Glutamatergic neuron (in vitro differentiated cells): ENCODE results near the gene BRDT. TPM values are rescaled to one million over a fixed set of nuclear protein-coding genes. Genes with fewer than 3 reads are reported as not detected.
A peak's percentile ranks its signal among the peaks of the same experiment; 100 is the strongest.

Experiments
- DNase-seq: peaks from one replicate; pipeline ENCODE4 v3.0.0; 2022
- H3K27ac Mint-ChIP-seq: one replicate; pipeline ENCODE4 v1.8.0; 2020; ENCODE audit warnings: mild to moderate bottlenecking, mixed read lengths, inconsistent platforms; ENCODE audit not compliant: unreplicated experiment
- H3K27me3 Mint-ChIP-seq: one replicate; pipeline ENCODE4 v1.8.0; 2020; ENCODE audit warnings: mild to moderate bottlenecking, moderate library complexity, mixed read lengths, inconsistent platforms; ENCODE audit not compliant: unreplicated experiment
- H3K36me3 Mint-ChIP-seq: one replicate; pipeline ENCODE4 v1.8.0; 2020; ENCODE audit warnings: mild to moderate bottlenecking, mixed read lengths, inconsistent platforms; ENCODE audit not compliant: unreplicated experiment
- H3K4me1 Mint-ChIP-seq: one replicate; pipeline ENCODE4 v1.8.0; 2020; ENCODE audit warnings: mild to moderate bottlenecking, low read depth, mixed read lengths, inconsistent platforms; ENCODE audit not compliant: unreplicated experiment
- H3K4me3 Mint-ChIP-seq: one replicate; pipeline ENCODE4 v1.8.0; 2020; ENCODE audit warnings: mild to moderate bottlenecking, mixed read lengths, inconsistent platforms; ENCODE audit not compliant: unreplicated experiment
- H3K9me3 Mint-ChIP-seq: one replicate; pipeline ENCODE4 v1.8.0; 2020; ENCODE audit warnings: mild to moderate bottlenecking, moderate library complexity, mixed read lengths, inconsistent platforms; ENCODE audit not compliant: unreplicated experiment
- total RNA-seq: library from RNA; stranded (reverse); fragmentation: NEBNext Ultra II Directional; extraction: Animal tissue kit (Norgen Biotek cat#: 25700); gene quantifications from one replicate; pipeline ENCODE4 v1.2.1, GENCODE V29; 2021; ENCODE audit not compliant: unreplicated experiment
- TF ChIP-seq, protein P1 (sequence below): fragments of 200-600 bp; sonication (generic); IDR thresholded peaks from one replicate; pipeline ENCODE4 v1.5.0; 2021; ENCODE audit not compliant: partially characterized antibody, unreplicated experiment

BRDT gene
- total RNA-seq, 1 donor from 2014 or later: not detected

DNA sequence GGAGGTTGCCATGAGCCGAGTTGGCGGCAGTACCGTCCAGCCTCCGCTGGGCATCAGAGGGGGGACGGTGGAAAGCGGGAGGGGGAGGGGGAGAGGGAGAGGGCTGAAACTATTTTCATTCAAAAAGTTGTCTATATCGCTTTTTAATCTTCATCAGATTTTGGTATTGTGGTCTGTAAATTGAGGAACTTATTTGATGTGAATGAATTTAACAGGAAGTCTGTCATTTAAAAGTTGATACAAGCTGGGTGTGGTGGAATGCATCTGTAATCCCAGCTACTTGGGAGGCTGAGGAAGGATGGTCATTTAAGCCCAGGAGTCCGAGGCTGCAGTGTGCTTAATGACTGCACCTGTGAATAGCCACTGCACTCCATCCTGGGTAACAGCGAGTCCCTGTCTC lies 77.6 kb downstream of the BRDT start:
- H3K36me3 Mint-ChIP-seq: peaks cover 16% of the 10 kb centered on the region
- no peak overlapping the region for H3K4me3 Mint-ChIP-seq
- TF ChIP-seq, protein P1, sequence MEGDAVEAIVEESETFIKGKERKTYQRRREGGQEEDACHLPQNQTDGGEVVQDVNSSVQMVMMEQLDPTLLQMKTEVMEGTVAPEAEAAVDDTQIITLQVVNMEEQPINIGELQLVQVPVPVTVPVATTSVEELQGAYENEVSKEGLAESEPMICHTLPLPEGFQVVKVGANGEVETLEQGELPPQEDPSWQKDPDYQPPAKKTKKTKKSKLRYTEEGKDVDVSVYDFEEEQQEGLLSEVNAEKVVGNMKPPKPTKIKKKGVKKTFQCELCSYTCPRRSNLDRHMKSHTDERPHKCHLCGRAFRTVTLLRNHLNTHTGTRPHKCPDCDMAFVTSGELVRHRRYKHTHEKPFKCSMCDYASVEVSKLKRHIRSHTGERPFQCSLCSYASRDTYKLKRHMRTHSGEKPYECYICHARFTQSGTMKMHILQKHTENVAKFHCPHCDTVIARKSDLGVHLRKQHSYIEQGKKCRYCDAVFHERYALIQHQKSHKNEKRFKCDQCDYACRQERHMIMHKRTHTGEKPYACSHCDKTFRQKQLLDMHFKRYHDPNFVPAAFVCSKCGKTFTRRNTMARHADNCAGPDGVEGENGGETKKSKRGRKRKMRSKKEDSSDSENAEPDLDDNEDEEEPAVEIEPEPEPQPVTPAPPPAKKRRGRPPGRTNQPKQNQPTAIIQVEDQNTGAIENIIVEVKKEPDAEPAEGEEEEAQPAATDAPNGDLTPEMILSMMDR: no peak
- no peaks in the 10 kb centered on the region for H3K27me3 Mint-ChIP-seq
- H3K4me1 Mint-ChIP-seq: peaks cover 5% of the 10 kb centered on the region
- H3K9me3 Mint-ChIP-seq: peaks cover 7% of the 10 kb centered on the region
- no peak for DNase-seq
- H3K27ac Mint-ChIP-seq: no peak overlapping the region

DNA sequence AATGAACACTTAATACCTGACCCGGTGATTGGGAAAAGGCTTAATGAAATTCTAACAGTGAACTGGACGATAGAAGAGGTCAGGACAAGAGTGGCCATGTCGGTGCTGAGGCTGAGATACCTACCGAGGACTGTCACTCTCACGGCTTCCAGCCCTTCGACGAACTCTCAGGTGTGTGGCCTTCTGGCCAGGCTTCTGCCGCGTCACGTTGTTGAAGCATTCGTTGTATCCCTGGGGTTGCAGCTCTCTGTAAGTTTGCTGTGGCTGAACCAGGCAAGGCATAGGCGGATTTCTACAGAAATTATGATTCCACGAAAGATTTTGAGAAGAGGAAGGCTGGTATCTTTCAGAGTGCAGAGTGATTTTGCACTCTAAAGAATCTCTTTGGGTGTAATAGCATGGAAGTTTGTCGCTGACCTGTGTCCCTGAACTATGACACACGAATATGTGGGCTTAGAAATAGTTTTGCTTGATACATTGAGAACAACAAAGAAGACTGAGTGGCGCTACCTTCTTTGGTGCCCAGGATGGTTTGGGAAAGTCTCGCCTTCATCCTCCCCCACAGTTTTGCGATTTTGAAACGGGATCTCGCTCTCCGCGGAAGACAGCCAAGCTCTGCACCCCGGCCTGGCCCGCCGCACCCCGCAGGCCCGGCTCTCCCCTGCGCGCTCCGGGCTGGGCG lies 80.2 kb downstream of the BRDT start:
- TF ChIP-seq, protein P1: no peak

DNA sequence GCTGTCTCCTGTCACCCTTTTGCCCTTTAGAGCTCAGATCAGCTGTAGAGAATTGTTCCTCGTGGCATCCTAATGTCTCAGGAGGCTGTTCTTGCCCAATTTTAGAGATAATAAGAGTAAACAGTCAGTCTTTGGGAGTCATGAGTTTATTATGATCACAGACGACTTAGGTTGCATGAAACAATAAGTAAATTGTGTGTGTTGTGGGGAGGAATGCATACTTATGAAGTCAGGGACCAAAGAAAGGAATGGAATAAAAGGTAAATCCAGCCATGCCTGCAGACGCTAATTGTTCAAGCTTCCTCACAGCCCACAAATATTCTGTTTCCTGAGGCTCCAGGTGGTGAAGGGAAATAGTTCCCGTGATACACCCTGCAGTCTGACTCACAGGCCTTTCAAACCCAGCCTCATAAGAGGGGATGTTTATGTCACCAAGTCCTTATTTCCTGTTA lies 81.5 kb downstream of the BRDT start:
- no peak for DNase-seq
- TF ChIP-seq, protein P1: no peak
- H3K27ac Mint-ChIP-seq: no peak overlapping the region
- H3K9me3 Mint-ChIP-seq: peaks cover 5% of the 10 kb centered on the region
- H3K36me3 Mint-ChIP-seq: peaks cover 5% of the 10 kb centered on the region
- H3K4me3 Mint-ChIP-seq: peak overlapping the region; percentile 84
- peaks cover 5% of the 10 kb centered on the region for H3K4me1 Mint-ChIP-seq
- H3K27me3 Mint-ChIP-seq: no peaks in the 10 kb centered on the region

More for the DNA sequence above, 80.2 kb downstream of the BRDT start:
- Mint-ChIP-seq H3K4me3 (peak overlapping the region; percentile 81), H3K27ac (no peak overlapping the region), H3K4me1 (peaks cover 5% of the 10 kb centered on the region), H3K36me3 (peaks cover 5% of the 10 kb centered on the region), H3K27me3 (no peaks in the 10 kb centered on the region), H3K9me3 (peaks cover 5% of the 10 kb centered on the region)
- DNase-seq: no peak

DNA sequence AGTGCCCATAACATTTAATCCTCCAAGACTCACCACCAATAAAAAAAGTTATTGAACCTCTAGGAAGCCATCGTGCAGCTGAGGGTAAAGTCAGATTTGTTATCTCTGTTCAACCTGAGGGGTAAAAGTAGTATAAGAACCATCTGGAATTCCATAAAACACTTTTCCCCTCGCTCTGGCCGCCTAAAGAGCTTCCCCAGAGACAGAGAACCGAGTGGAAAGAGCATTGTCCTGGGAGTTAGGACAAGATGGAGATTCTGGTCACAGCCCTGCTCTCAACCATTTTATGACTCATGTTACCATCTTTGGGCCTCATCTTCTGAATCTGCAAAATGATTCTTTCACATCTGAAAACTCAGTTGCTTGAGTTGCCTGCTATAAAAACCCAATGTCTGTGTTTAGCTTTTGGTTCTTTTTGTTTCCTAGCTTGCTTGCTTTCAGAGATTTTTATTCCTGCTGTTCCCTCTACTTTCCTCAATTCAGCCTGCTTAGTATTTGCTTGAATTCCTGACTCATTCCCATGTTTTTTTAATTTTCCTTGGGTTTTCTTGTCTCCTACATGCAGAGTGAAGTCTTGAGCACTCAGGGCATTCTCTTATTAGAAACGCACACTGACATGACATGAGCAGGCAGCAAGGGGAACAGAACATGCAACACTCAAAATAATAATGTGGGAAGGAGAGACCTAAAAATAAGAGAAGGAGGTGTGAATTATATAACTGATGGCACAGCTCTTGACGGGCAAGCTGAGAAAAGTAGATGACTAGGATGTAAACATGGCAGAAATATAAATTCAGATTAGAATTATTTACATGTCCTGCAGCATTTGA lies 82.3 kb downstream of the BRDT start:
- H3K4me1 Mint-ChIP-seq: peaks cover 5% of the 10 kb centered on the region
- no peak for DNase-seq
- no peak overlapping the region for H3K27ac Mint-ChIP-seq
- TF ChIP-seq, protein P1: no peak
- H3K36me3 Mint-ChIP-seq: peaks cover 5% of the 10 kb centered on the region
- no peak overlapping the region for H3K4me3 Mint-ChIP-seq
- H3K9me3 Mint-ChIP-seq: peaks cover 5% of the 10 kb centered on the region
- H3K27me3 Mint-ChIP-seq: no peaks in the 10 kb centered on the region

DNA sequence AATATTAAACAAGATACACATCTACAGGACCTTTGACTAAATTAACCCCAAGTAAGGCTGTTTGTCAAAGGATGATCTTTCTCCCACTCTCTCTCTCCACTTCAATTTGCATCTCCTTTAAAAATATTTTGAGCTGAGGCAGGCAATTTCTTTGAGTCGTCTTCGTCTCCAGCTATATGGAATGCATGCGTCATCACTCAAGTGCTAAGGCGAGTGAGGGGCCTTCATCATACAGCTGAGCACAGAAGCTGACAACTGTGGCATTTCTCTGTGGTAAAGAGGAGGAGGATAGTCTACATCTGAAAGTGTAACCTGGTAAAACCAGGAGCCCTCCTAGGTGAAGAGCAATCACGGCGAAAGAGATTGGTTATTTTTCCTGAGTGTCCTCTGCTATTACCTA lies 88.2 kb downstream of the BRDT start:
- Mint-ChIP-seq H3K4me3 (no peak overlapping the region), H3K27me3 (no peaks in the 10 kb centered on the region), H3K27ac (no peak overlapping the region), H3K4me1 (no peaks in the 10 kb centered on the region), H3K9me3 (no peaks in the 10 kb centered on the region), H3K36me3 (no peaks in the 10 kb centered on the region)
- TF ChIP-seq, protein P1: no peak
- no peak for DNase-seq
